ENCODE data around the gene INTS12. TPM values are rescaled to one million over a fixed set of nuclear protein-coding genes. Genes with fewer than 3 reads are reported as not detected.
"Not testable (repeated sequence)": the region's sequence is repeated elsewhere in the genome, so short reads cannot be mapped to it uniquely, and the experiment has no call there.

INTS12 gene, protein sequence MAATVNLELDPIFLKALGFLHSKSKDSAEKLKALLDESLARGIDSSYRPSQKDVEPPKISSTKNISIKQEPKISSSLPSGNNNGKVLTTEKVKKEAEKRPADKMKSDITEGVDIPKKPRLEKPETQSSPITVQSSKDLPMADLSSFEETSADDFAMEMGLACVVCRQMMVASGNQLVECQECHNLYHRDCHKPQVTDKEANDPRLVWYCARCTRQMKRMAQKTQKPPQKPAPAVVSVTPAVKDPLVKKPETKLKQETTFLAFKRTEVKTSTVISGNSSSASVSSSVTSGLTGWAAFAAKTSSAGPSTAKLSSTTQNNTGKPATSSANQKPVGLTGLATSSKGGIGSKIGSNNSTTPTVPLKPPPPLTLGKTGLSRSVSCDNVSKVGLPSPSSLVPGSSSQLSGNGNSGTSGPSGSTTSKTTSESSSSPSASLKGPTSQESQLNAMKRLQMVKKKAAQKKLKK
- total RNA-seq = 18.2 and 27.5 TPM in 2 replicates

DNA sequence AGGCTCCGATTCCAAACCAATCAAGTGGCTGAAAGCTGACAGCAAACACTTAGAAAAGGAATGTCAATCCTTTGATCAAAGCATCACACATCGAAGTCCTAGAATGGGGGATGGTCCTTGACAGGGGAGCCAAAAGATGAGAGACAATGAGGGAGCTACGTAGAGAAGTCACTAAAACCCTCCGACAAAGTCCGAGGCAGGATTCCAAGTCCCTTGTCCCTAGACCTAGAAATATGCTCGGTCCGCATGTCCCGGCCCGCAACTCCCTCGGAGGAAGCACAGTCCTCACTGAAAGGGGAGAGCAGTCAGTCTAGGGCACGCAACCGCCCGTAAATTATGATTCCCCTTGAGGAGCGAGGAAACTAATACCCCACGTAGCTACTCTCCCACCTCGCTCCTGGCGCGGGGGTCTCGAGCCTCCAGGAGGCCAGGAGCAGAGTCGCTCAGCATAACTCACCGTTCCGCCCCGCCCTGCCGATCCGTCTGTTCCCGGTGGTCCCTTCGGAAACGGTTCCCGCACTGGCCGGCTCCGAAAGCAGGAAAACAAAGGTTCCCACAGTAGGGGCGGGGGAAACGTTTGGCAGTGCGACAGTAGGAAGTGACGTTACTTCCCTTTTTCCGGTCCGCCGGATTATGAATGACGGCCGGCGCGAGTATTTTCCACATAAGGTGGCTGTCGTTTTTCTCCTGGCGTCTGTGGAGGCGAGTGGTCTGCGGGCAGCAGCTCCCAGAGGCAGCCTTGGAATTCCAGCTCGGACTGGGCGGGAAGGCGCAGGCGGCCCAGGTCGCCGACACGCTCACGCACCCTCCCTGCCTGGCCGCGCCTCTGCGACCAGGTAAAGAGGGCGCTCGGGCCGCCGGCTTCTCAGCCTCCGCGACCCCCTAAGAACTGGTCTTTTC, at the start of gene INTS12, which contains the start of gene GSTCD:
TSS of gene INTS12 (minus strand) at position 509 of the 900 bp plus-strand sequence. CDS start 8,684 bp downstream, outside the sequence.
TSS of gene GSTCD (plus strand) at position 604 of the 900 bp plus-strand sequence. CDS start 8,830 bp downstream, outside the sequence.
- peak; percentile 79 for DNase-seq (ENCODE audit: low read depth)

- DNase-seq (ENCODE audit: low read depth) = no peak
Measured at GRCh38 chr4:105755375-105755774, 46.9 kb upstream of the INTS12 start.

GRCh38 chr4:105753361-105753760, 44.9 kb upstream of the INTS12 start:
- DNase-seq (ENCODE audit: low read depth) = no peak

DNA sequence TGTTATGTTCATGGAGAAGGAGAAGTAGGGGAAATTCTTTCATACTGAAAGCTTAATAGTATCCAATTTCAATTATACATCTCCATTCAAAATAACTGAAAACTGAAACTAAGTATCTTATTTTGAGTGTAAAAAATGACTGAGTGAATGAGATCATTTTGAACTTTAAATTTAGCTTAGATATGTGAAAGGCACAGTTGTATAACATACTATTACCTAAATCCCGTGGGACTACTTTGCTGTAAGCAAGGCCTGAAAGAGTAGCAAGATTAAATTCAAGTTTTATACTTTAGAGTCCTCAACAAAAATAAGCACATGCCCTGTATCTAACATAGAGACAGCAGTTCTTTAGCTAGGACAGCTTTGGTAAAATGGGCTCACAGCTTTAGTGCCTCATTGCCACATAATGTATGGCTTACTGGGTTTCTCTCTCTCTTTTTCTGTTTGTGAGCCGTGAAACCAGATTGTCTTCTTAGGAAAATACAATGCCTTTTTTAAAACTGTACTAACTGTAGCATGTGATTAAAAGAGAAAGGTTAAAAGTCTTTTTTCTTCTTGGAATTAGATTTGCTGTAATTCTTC, 43.3 kb upstream of the INTS12 start:
- no peak for DNase-seq (ENCODE audit: low read depth)

GRCh38 chr4:105748222-105748621, 39.7 kb upstream of the INTS12 start:
- no peak for DNase-seq (ENCODE audit: low read depth)

DNA sequence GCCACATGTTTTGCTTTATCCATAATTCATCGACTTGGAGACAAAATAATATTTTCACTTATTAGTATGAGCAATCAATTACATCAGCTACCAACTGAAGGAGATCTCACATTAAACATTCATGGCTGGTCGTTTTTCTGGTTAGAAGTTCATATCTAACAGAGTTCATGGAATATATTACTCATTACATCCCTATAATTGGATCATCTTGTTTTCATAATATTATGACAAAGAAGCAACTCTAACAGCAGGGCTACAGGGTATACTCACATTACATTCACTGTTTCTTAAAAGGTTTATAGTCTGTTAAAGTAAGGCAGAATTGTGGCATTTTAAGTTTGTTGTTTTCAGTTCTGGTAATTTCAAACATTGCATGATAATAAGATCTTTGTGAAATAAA, 33.1 kb upstream of the INTS12 start:
- DNase-seq (ENCODE audit: low read depth) = peak; percentile 2

GRCh38 chr4:105735217-105735616, 26.7 kb upstream of the INTS12 start:
- not testable (repeated sequence) for DNase-seq (ENCODE audit: low read depth)

- DNase-seq (ENCODE audit: low read depth) = not testable (repeated sequence)
Measured at GRCh38 chr4:105729895-105730294, 21.4 kb upstream of the INTS12 start.

DNA sequence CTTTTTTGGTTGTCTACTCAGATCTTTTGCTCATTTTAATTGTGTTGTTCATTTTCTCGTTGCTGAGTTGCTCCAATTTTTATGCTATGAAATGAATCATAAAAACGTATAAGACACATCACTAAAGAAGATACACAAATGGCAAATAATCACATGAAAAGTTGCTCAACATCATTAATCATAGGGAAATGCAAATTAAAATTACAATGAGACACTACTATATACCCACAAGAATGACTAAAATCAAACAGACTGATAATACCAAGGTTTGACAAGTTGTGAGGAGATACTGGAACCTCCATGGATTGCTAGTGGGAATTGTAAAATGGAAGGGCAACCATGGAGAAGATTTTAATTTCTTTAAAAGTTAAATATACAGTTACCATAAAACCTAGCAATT, 17.1 kb upstream of the INTS12 start:
- DNase-seq (ENCODE audit: low read depth) = no peak

DNA sequence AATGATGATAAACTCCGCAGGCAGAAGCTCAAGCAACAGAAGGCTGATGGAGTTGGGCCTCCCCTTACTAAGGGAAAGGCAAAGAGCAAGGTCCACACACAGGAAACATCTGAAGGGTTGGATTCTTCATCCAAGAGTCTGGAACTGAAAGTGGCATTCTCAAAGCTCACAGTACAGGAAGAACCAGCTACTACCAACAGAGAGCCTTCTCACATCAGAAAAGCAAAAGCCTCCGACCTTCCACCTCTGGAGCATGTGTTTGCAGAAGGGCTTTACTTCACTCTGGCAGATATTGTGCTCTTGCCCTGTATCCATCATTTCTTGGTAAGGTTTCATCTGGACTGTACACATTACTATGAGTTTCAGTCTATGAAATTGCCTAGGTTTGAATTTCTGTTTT, 10.7 kb upstream of the INTS12 start:
- DNase-seq (ENCODE audit: low read depth) = no peak

- DNase-seq (ENCODE audit: low read depth) = peak; percentile 64
Measured at GRCh38 chr4:105715692-105716278, 7.3 kb upstream of the INTS12 start.

DNA sequence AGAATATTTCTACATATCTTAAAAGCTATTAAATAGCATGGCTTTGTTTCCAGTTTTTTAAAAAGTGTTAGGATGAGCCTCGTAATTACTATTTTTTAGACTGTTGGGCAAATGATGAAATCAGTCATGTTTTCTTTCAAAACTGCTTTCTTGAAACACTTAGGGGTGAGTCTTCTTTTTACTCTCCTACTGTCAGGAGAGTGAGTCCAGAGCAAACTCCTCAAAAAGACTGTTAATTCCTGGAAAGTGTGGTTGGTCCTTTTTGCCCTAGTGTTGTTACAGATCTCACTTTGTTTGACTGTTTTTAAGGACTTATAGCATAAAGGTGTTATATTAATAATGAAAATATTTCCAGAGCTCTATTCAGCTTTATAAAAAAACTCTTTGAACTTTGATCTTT, 6.4 kb upstream of the INTS12 start:
- DNase-seq (ENCODE audit: low read depth) = no peak

- DNase-seq (ENCODE audit: low read depth) = peak; percentile 18
Measured at GRCh38 chr4:105714071-105714521, 5.6 kb upstream of the INTS12 start.

- DNase-seq (ENCODE audit: low read depth) = peak; percentile 26
Measured at GRCh38 chr4:105712766-105713165, 4.3 kb upstream of the INTS12 start.

- no peak for DNase-seq (ENCODE audit: low read depth)
Measured at GRCh38 chr4:105710678-105711077, 2.2 kb upstream of the INTS12 start.

- no peak for DNase-seq (ENCODE audit: low read depth)
Measured at GRCh38 chr4:105710012-105710600, 1.6 kb upstream of the INTS12 start.

DNA sequence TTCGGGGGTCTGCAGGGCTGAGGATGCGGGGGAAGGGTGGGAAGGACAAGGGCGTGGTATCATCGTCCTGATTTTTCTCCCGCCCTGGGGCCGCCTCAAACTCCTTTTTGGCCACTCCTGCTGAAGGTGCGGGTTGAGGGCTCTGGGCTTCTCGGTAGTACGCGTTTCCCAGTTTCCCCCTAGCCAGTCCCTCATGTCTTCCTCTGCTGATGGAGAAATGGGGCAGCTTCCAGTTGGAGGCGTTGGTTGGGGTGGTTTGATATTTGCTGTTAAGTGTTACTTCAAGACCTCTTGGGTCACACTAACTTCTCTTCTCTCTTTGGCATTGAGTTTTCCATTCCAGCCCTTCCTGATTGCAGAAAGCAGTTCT, 577 bp upstream of the INTS12 start:
- DNase-seq (ENCODE audit: low read depth) = peak; percentile 17

DNA sequence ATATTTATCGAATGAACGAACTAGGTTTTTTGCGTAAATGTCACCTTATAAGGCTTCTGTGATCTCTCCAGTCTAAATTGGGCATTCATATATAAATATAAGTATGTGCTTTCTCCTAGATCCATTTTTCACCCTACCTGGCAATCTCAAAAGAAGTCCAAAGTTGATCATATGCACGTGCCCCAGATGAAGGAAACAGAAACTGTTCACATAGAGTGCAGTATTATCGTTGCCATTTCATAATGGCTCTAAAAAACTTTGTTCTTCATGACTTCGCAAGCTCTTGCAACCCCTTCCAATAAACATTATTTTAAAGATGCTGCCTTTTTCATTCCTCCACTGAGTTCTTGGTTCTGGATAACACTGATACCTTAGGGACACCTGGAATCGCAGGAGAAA, 708 bp downstream of the INTS12 start:
- DNase-seq (ENCODE audit: low read depth) = no peak

DNA sequence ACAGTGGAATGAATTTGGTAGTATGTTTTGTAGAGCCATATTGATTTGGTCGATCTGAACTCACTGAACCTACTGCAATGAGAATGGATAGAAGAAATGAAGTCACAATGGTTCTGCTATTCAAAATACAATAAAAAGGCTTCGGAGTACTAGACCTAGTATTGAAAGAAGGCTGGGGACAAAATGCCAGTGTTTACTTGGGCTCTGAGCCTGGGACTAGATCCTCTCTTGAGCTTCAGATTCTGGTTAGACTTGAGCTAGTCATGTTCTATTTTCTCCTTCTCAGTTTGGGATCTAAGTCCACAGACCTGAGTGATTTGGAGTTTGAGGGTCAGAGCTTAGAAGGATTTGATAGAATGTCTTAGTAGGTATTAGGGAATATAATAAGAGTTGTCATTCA, 9.9 kb downstream of the INTS12 start:
- no peak for DNase-seq (ENCODE audit: low read depth)

DNA sequence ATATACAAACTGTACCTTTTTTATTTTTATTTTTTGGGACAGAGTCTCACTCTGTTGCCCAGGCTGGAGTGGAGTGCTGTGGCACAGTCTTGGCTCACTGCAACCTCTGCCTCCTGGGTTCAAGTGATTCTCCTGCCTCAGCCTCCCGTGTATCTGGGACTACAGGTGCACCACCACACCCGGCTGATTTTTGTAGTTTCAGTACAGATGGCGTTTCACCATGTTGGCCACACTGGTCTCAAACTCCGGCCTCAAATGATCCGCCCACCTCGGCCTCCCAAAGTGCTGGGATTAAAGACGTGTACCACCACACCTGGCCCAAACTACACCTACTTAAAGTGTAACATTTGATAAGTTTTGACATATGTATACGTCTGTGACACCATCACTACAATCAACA, 12.7 kb downstream of the INTS12 start:
- DNase-seq (ENCODE audit: low read depth) = not testable (repeated sequence)

GRCh38 chr4:105694812-105695211, 13.7 kb downstream of the INTS12 start:
- DNase-seq (ENCODE audit: low read depth) = not testable (repeated sequence)
